ENCODE results near the gene FBXL7. TPM values are rescaled to one million over a fixed set of nuclear protein-coding genes. Genes with fewer than 3 reads are reported as not detected.

The FBXL7 gene
- total RNA-seq, 2 experiments from 2014 or later = not detected

DNA sequence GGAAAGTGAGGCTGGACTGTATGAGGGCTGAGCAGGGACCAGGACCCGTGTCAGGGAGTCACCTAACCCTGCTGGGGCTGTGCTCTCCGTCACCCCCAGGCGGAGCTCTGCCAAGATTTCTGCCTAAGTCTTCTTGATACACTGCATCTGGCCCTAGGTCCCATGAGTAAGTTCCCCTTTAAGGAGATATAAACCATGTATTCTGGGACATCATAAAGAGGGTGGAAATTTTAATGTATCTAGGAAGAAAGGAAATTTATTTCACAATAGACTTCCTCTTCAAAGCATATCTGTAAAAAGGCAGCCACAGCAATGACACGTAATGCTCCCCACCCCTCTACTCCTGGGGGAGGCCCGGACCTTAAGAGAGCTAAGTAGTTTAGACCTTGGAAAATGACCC is 183.4 kb downstream of the FBXL7 start:
- H3K27ac Mint-ChIP-seq = no peak overlapping the region
- no peak overlapping the region for H3K4me3 Mint-ChIP-seq
- H3K36me3 Mint-ChIP-seq (ENCODE audit: low read depth) = no peaks in the 10 kb centered on the region
- ChIA-PET CTCF (no interaction called here), POLR2A (no interaction called here)
- no peaks in the 10 kb centered on the region for H3K27me3 Mint-ChIP-seq
- no peaks in the 10 kb centered on the region for H3K27me3 ChIP-seq (ENCODE audit: control insufficient read depth in 1 of 2, insufficient read depth in 2 of 2, low read length in 2 of 2)
- TF ChIP-seq, protein P1, sequence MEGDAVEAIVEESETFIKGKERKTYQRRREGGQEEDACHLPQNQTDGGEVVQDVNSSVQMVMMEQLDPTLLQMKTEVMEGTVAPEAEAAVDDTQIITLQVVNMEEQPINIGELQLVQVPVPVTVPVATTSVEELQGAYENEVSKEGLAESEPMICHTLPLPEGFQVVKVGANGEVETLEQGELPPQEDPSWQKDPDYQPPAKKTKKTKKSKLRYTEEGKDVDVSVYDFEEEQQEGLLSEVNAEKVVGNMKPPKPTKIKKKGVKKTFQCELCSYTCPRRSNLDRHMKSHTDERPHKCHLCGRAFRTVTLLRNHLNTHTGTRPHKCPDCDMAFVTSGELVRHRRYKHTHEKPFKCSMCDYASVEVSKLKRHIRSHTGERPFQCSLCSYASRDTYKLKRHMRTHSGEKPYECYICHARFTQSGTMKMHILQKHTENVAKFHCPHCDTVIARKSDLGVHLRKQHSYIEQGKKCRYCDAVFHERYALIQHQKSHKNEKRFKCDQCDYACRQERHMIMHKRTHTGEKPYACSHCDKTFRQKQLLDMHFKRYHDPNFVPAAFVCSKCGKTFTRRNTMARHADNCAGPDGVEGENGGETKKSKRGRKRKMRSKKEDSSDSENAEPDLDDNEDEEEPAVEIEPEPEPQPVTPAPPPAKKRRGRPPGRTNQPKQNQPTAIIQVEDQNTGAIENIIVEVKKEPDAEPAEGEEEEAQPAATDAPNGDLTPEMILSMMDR (IDR thresholded peaks at IDR 0.05) = no peak
- H3K27ac ChIP-seq (ENCODE audit: low read depth in 1 of 2, low read length in 2 of 2) = no peak overlapping the region
- ATAC-seq (ENCODE audit: poor library complexity) = no peak
- no peaks in the 10 kb centered on the region for H3K4me1 ChIP-seq (ENCODE audit: insufficient read depth, low read length)
- DNase-seq = no peak
- intact Hi-C loops (cut with DNase I, micrococcal nuclease) = no loop called here
- no peaks in the 10 kb centered on the region for H3K9me3 ChIP-seq (ENCODE audit: control insufficient read depth in 1 of 2, insufficient read depth in 1 of 2, low read length in 2 of 2)
- H3K4me3 ChIP-seq (ENCODE audit: low read length) = no peak overlapping the region
- no peaks in the 10 kb centered on the region for H3K36me3 ChIP-seq (ENCODE audit: insufficient read depth, low read length)
- no peaks in the 10 kb centered on the region for H3K4me1 Mint-ChIP-seq (ENCODE audit: low read depth)
- no peaks in the 10 kb centered on the region for H3K9me3 Mint-ChIP-seq

DNA sequence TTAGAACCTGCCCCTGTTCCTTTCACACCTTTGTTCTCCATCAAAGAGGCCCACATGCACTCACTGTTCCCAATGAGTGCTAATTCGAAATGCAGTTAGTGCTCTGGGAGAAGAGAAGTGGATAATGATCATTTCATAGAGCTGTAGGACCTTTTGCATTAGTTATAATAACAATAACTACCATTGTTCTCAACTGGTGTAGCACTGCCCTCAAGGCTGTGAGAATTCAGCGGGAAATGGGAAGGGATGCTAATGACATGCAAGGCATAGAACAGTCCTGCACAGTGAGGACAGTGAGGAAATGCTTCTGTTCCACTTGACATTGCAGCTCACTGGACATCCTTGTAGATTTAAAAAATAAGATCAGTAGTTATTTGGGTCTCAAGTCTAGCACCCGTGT is 187.4 kb downstream of the FBXL7 start:
- Histone ChIP-seq H3K4me3 (ENCODE audit: low read length) (no peak overlapping the region), H3K9me3 (ENCODE audit: control insufficient read depth in 1 of 2, insufficient read depth in 1 of 2, low read length in 2 of 2) (peaks cover 0 to 3% of the 10 kb centered on the region in 2 experiments), H3K36me3 (ENCODE audit: insufficient read depth, low read length) (no peaks in the 10 kb centered on the region), H3K4me1 (ENCODE audit: insufficient read depth, low read length) (no peaks in the 10 kb centered on the region), H3K27me3 (ENCODE audit: control insufficient read depth in 1 of 2, insufficient read depth in 2 of 2, low read length in 2 of 2) (no peaks in the 10 kb centered on the region), H3K27ac (ENCODE audit: low read depth in 1 of 2, low read length in 2 of 2) (no peak overlapping the region)
- H3K4me3 Mint-ChIP-seq = no peak overlapping the region
- peaks cover 3% of the 10 kb centered on the region for H3K9me3 Mint-ChIP-seq
- H3K36me3 Mint-ChIP-seq (ENCODE audit: low read depth) = no peaks in the 10 kb centered on the region
- no peak for ATAC-seq (ENCODE audit: poor library complexity)
- DNase-seq = no peak
- TF ChIP-seq, protein P1 (IDR thresholded peaks at IDR 0.05) = no peak
- CTCF ChIA-PET = no interaction called here
- intact Hi-C loops (cut with DNase I, micrococcal nuclease) = no loop called here
- H3K4me1 Mint-ChIP-seq (ENCODE audit: low read depth) = no peaks in the 10 kb centered on the region
- H3K27ac Mint-ChIP-seq = no peak overlapping the region
- POLR2A ChIA-PET = no interaction called here
- no peaks in the 10 kb centered on the region for H3K27me3 Mint-ChIP-seq

DNA sequence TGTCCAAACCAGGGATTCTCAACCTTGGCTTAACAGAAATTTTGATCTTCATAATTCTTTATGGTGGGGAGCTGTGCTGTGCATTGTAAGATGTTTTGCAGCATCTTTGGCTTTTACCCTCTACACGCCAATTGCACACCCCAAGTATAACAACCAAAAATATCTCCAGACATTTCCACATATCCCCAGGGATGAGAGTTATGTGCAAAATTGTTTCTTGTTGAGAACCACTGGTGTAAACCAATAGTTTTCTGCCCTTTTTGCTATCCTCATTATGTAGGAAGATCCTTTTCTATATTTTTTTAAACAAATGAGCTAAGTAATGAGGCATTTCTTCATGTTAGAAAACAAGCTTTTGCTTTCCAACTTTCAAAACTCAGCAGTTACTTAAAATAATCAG is 189.9 kb downstream of the FBXL7 start:
- intact Hi-C loops (cut with DNase I, micrococcal nuclease) = no loop called here
- CTCF ChIA-PET = interaction anchor here (0.6 kb wide), 1 partner anchor 11 kb away, joined by 3 read pairs; no protein-coding TSS in a partner anchor
- Histone ChIP-seq H3K36me3 (ENCODE audit: insufficient read depth, low read length) (no peaks in the 10 kb centered on the region), H3K9me3 (ENCODE audit: control insufficient read depth in 1 of 2, insufficient read depth in 1 of 2, low read length in 2 of 2) (peaks cover 0 to 15% of the 10 kb centered on the region in 2 experiments), H3K27ac (ENCODE audit: low read depth in 1 of 2, low read length in 2 of 2) (no peak overlapping the region), H3K27me3 (ENCODE audit: control insufficient read depth in 1 of 2, insufficient read depth in 2 of 2, low read length in 2 of 2) (no peaks in the 10 kb centered on the region), H3K4me3 (ENCODE audit: low read length) (no peak overlapping the region), H3K4me1 (ENCODE audit: insufficient read depth, low read length) (no peaks in the 10 kb centered on the region)
- peaks cover 3% of the 10 kb centered on the region for H3K9me3 Mint-ChIP-seq
- H3K27me3 Mint-ChIP-seq = no peaks in the 10 kb centered on the region
- no peak overlapping the region for H3K27ac Mint-ChIP-seq
- DNase-seq (no peak), ATAC-seq (ENCODE audit: poor library complexity) (no peak)
- no peak overlapping the region for H3K4me3 Mint-ChIP-seq
- H3K4me1 Mint-ChIP-seq (ENCODE audit: low read depth) = no peaks in the 10 kb centered on the region
- POLR2A ChIA-PET = no interaction called here
- TF ChIP-seq, protein P1 (IDR thresholded peaks at IDR 0.05) = no peak
- no peaks in the 10 kb centered on the region for H3K36me3 Mint-ChIP-seq (ENCODE audit: low read depth)
